NCI-H524 treated with DMSO at 0.1 percent for 48 hours (cell line): ENCODE data around the gene RNF169.
"Not testable (repeated sequence)": the region's sequence is repeated elsewhere in the genome, so short reads cannot be mapped to it uniquely, and the experiment has no call there.

Experiments
- DNase-seq: peaks from one replicate; lab custom pipeline; 2025; lab: John Stamatoyannopoulos, UW

The RNF169 gene

GRCh38 chr11:74820763-74821162 is 72.1 kb downstream of the RNF169 start:
- no peak for DNase-seq

DNA sequence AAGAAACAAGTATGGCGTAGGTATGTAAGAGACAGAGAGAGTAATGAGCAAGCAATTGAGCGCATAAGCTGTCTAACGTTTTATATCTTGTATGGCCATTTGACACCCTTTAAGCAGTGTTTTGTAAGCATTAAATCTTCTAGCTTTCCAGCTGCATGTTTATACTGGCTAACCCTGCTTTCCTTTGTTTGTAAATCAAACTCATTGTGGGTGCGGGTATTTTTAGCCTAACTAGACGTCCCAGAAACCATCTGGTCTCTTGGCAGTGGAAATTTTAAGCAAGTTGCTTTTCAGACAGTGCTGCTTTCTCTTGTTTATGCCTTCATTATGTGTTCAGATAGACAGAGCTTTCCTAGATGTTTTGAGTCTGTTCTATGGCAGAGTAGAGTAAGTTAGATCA is 73.5 kb downstream of the RNF169 start:
- DNase-seq, result no peak

GRCh38 chr11:74824285-74824982 is 75.8 kb downstream of the RNF169 start:
- DNase-seq, result no peak

DNA sequence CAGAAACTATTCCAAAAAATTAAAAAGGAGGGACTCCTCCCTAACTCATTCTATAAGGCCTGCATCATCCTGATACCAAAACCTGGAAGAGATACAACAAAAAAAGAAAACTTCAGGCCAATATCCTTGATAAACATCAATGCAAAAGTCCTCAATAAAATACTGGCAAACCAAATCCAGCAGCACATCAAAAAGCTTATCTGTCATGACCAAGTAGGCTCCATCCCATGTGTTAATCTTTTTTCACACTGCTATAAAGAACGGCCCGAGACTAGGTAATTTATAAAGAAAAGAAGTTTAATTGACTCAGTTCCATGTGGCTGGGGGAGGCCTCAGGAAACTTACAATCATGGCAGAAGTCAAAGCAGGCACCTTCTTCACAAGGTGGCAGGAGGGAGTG is 76.9 kb downstream of the RNF169 start:
- not testable (repeated sequence) for DNase-seq

- no peak for DNase-seq
Observed at GRCh38 chr11:74826901-74827300, 78.3 kb downstream of the RNF169 start.

DNA sequence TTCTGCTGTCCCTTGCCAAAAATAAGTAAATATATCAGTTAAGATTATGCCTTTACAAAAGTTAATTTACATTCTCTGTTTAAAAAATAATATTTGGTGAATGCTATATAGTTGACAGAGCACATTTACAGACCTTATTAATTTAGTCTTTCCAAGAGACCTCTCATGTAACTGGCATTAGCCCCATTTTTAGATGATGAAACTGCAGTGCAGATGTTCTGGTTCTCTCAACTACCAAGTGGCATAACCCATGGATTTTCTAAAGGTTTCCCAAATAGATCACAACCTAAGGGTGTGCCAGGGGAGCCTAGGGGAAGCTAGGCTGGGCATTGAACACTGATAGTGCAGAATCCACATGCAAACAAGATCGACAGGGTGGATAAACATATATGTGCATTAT is 88.5 kb downstream of the RNF169 start:
- DNase-seq, result no peak

DNA sequence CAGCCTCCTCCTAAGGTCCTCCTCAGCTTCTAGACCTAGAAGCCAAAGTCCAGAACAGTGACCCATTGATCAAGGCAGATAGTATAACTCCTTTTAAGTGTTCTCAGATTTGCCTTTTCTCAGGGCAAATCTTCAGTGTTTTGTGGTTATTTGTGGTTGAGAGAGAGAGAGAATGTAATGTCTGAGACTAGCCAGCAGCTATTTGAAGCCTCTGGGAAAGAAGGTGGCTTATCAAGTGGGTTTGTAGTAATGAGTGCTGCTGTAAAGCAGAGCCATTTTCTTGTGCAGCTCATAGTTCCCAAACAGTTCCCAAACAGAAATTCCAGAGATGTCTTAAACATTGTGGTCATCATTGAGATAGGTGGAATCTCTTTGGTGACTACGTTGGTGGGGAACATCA is 89.5 kb downstream of the RNF169 start:
- no peak for DNase-seq

DNA sequence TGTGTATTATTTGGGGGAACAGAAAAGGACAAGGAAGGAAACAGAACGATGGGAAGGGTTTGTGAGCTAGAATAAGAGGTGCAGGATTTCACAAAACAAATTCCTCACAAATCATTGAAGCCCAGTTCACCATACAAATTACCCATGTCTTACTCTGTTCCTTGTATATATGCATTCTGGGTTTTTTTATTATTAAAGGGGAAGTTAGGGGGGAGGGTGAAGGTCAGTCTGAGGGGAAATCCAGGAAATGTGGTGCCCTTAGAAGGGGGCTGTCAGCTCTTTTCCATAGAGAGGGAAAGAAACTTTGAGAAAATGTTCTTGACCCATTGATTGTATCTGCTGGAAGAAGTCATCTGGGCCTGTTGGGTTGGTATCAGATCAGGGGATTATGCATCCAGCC is 90.8 kb downstream of the RNF169 start:
- DNase-seq, result no peak

GRCh38 chr11:74839971-74840370 is 91.3 kb downstream of the RNF169 start:
- no peak for DNase-seq

- no peak for DNase-seq
Observed at GRCh38 chr11:74840486-74840885, 91.8 kb downstream of the RNF169 start.

GRCh38 chr11:74842967-74843366 is 94.3 kb downstream of the RNF169 start:
- no peak for DNase-seq

GRCh38 chr11:74844072-74844471 is 95.4 kb downstream of the RNF169 start:
- DNase-seq, result no peak

- DNase-seq, result no peak
Observed at GRCh38 chr11:74844865-74845264, 96.2 kb downstream of the RNF169 start.

GRCh38 chr11:74845978-74846517 is 97.4 kb downstream of the RNF169 start:
- DNase-seq, result no peak

DNA sequence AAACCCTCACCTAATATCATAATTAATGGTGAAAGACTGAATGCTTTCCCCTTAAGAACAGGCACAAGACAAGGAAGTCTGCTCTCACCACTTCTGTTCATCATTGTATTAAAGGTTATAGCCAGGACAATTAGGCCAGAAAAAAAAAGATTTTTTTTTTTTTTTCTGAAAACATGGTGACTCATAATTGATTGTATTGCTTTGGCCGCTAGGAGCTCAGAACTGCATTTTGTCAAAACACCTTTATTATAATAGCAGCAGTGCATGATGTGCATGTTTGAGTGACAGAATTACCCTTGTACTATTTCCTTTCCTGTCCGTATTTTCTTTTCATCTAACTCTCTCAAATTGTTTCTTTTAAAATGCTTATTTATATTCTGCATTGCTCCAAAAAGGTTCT is 98.1 kb downstream of the RNF169 start:
- no peak for DNase-seq

GRCh38 chr11:74847395-74847794 is 98.7 kb downstream of the RNF169 start:
- no peak for DNase-seq

- DNase-seq, result no peak
Observed at GRCh38 chr11:74847895-74848294, 99.2 kb downstream of the RNF169 start.

DNA sequence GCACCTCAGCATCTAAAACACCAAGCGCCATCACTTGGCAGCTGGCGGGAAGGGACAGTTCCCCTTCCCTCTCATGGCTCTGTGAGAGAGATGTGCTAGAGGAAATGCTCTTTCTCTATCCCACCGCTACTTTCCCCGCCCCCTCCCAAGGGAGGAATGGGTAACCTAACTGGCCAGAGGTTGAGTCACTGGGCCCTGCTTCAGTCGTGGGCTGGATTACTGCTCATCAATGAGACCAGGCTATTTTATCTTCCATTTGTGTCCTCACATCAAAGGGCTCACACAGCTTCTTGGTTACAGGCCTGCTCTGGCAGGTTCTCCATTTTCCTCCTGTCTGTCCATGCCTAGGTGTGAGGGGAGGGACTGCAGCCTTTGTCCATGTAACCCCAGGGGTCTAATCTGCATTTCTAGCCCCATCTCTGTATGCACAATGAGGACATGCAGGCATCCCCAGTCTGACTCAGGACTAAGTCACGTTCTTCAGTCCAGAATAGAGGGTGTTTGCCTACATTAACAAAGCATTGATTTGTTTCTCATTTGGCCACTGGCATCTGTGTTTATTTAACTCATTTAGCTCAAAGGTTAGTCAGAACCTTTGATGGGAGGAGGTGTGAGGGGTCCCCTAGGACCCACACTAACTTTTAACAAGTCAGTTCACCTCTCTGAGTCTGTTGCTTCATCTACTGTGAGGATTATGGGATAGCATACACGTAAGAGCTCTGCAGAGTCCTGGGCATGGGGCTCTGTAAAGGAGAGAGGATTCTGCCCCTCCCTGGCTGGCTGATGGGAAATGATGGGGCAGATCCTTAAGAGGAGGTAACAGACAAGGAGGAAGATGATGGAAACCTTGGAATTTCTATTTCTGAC is 101.1 kb downstream of the RNF169 start:
- no peak for DNase-seq

DNA sequence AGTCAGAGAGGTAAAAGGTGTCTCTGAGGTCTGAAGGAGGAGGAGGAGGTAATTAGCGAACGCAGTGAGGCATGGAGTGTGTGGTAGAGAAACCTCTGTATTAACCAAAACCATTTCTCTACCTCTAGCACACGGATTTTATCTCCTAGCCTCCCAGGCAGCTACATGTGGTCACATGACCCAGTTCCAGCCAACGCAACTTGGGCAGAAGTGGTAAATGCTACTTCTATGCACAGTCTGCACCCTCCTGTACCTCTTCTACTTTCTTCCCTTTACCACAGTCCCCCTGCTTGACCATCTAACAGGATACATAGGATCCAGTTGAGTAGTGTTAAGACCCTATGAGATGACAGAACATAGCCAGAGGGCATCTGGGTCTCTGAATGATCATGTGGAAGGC is 104.6 kb downstream of the RNF169 start:
- no peak for DNase-seq

DNA sequence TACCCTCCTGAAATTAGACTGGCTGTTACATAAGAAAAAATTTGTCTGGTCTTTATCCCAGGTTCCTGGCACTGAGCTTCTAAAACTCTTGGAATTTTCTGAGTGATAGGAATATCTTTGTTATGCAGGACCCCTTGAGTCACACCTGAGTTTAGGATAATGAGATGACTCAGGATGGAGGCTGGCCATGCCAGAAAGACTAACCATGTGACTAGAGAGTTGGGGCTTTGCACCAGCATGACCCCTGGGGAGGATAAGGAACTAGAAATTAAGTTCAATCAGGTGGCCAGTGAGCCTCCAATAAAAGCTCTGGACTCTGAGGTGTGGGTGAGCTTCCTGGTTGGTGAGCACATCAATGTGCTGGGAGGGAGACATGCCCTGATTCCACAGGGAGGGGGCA is 112.1 kb downstream of the RNF169 start:
- no peak for DNase-seq

- DNase-seq, result no peak
Observed at GRCh38 chr11:74863410-74863809, 114.8 kb downstream of the RNF169 start.

DNA sequence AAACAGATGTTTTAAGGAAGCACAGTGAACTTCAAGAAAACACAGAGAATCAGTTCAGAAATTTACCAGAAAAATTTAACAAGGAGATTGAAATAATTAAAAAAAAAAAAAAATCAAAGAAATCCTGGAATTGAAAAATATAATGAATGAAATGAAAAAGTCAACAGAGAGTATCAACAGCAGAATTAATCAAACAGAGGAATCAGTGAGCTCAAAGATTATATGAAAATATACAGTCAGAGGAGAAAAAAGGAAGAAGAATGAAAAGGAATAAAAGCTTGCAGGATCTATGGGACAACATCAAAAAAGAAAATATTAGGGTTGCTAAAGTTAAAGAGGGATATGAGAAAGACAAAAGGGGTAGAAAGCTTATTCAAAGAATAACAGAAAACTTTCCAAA is 117.9 kb downstream of the RNF169 start:
- DNase-seq, result no peak

DNA sequence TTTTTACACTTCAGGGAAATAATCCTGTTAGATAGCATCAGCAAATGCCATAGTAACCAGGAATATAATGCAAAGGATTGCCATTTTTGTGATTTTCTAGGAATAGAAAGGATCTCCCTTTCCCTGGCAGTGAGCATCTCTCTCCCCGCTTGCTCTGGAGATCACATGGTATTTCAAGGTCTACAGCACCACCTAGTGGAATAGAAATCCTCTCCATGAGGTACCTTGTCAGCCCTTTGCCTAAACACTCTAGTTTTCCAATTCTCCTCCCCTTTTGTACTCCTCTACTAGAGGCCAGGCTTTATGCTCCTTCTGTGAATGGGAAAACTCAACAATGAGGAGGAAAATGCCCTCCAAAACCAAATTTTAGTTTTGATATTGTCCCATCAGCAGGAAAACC is 121.8 kb downstream of the RNF169 start:
- no peak for DNase-seq
